T-cell (primary cell): ENCODE results near the gene DCTD. TPM values are rescaled to one million over a fixed set of nuclear protein-coding genes. Genes with fewer than 3 reads are reported as not detected.

ENCODE experiments used
- ATAC-seq, 4 experiments: fragments of 200-7000 bp in 3 of 4; fragments of 150-1000 bp in 1 of 4; cut with Tn5 transposase; replicated peaks in 1 of 4; 1 replicate in 3 of 4; 2 replicates in 1 of 4; pipeline ENCODE4 v1.10.0; 2021; ENCODE audit warnings: moderate library complexity in 3 of 4, mild to moderate bottlenecking in 2 of 4, moderate number of reproducible peaks in 1 of 4
- CTCF ChIA-PET, 2 donors: fragments of 300-600 bp; sonication (Branson Sonifier 250); formaldehyde crosslinking; loops; one replicate each; lab custom pipeline; 2022; ENCODE audit warnings: antibody characterized with exemption in 2 of 2; lab: Charles Lee
- POLR2A ChIA-PET, 2 donors: fragments of 300-600 bp; sonication (Branson Sonifier 250); formaldehyde crosslinking; loops; one replicate each; lab custom pipeline; 2022; ENCODE audit warnings: antibody characterized with exemption in 2 of 2; lab: Charles Lee
- DNase-seq, 35 experiments: peaks; one replicate each; pipeline versions ENCODE4 v3.0.0 to v3.0.0-alpha.2; 2013 to 2023
- H3K27ac ChIP-seq: one replicate; pipeline ENCODE4 v1.5.1; 2013; ENCODE audit warnings: low read length
- H3K27me3 ChIP-seq, 2 experiments: replicated peaks in 1 of 2; 1 replicate in 1 of 2; 2 replicates in 1 of 2; pipeline versions ENCODE4 v1.6.1 to v1.7.0; 2013; ENCODE audit warnings: low read length in 1 of 2, mixed read lengths in 1 of 2; ENCODE audit not compliant: control insufficient read depth in 2 of 2, insufficient read depth in 2 of 2; ENCODE audit errors: extremely low read depth in 1 of 2
- H3K36me3 ChIP-seq, 2 donors: 1 replicate in 1 of 2; 2 replicates in 1 of 2; pipeline versions ENCODE4 v1.6.1 to v1.7.0; 2013; ENCODE audit warnings: low read length in 1 of 2; ENCODE audit not compliant: control insufficient read depth in 2 of 2, insufficient read depth in 1 of 2; ENCODE audit errors: extremely low read depth in 1 of 2
- H3K4me1 ChIP-seq, 2 experiments: 1 replicate in 1 of 2; 2 replicates in 1 of 2; pipeline versions ENCODE4 v1.6.1 to v1.7.0; 2013; ENCODE audit warnings: low read length in 2 of 2, mixed read lengths in 1 of 2; ENCODE audit not compliant: insufficient read depth in 2 of 2, control insufficient read depth in 1 of 2; ENCODE audit errors: extremely low read depth in 1 of 2
- H3K4me3 ChIP-seq, 2 donors: 1 replicate in 1 of 2; 2 replicates in 1 of 2; pipeline versions ENCODE4 v1.5.1 to v1.7.0; 2013; ENCODE audit warnings: mild to moderate bottlenecking in 2 of 2, low read length in 1 of 2, moderate library complexity in 1 of 2; ENCODE audit not compliant: control insufficient read depth in 1 of 2; ENCODE audit errors: extremely low read depth in 1 of 2
- H3K9me3 ChIP-seq: 2 replicates; pipeline ENCODE4 v1.7.0; 2013
- H3K27ac Mint-ChIP-seq, 2 donors: one replicate each; pipeline ENCODE4 v1.8.0; 2020 to 2021; ENCODE audit warnings: mild to moderate bottlenecking in 2 of 2, mixed read lengths in 2 of 2
- H3K27me3 Mint-ChIP-seq, 2 donors: one replicate each; pipeline ENCODE4 v1.8.0; 2021 to 2022; ENCODE audit warnings: mixed read lengths in 2 of 2
- H3K36me3 Mint-ChIP-seq: one replicate; pipeline ENCODE4 v1.8.0; 2021; ENCODE audit warnings: mixed read lengths
- H3K4me1 Mint-ChIP-seq, 3 donors: one replicate each; pipeline ENCODE4 v1.8.0; 2020 to 2022; ENCODE audit warnings: mixed read lengths in 3 of 3, mild to moderate bottlenecking in 1 of 3
- H3K4me3 Mint-ChIP-seq, 3 donors: one replicate each; pipeline ENCODE4 v1.8.0; 2020 to 2022; ENCODE audit warnings: mild to moderate bottlenecking in 3 of 3, mixed read lengths in 3 of 3, moderate library complexity in 3 of 3
- H3K9me3 Mint-ChIP-seq, 3 donors: one replicate each; pipeline ENCODE4 v1.8.0; 2020 to 2022; ENCODE audit warnings: mixed read lengths in 3 of 3
- WGBS: methylation state at CpG from one replicate; pipeline ENCODE4 v1.1.5; 2013; ENCODE audit warnings: missing lambda C conversion rate; ENCODE audit not compliant: insufficient coverage; 5-methylcytosine and 5-hydroxymethylcytosine counted together
- total RNA-seq, 35 experiments: library from RNA in 6 of 35; stranded (reverse) in 6 of 35; fragments of 120-200 nt in 1 of 35; gene quantifications; one replicate each; pipeline versions ENCODE4 v1.2.1 to v1.2.4 and lab custom pipeline; 2013 to 2026

Gene DCTD
- total RNA-seq, 5 donors from 2014 or later (not counting 1 experiment from before 2014, with no cell fraction given), result 55.3 to 78.7 (median 68.8) TPM

DNA sequence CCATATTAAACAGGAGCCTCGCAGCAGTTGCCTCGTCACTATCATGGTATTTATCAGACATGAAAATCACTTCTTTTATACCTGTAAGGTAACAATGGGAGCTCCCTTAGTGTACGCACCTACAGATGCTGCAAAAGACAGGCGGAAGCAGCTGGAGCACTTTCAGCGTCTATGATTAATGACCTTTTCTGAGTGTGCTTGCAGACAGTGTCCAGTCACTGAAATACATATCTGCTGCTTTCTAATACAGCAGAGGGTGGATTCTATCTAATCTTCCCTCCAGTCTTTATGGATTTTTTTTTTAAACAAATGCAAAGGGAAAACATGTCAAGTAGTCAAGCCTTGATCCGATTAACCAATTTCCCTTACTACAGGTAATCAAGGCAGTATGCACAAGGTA is 24.1 kb downstream of the DCTD start:
- no peak overlapping the region for H3K27ac Mint-ChIP-seq
- H3K27me3 Mint-ChIP-seq, result no peaks in the 10 kb centered on the region
- H3K36me3 ChIP-seq, result peaks cover 7 to 82% of the 10 kb centered on the region in 2 donors
- no peak overlapping the region for H3K27ac ChIP-seq
- H3K9me3 Mint-ChIP-seq, result no peaks in the 10 kb centered on the region
- no peak overlapping the region for H3K4me3 ChIP-seq
- POLR2A ChIA-PET, result no interaction called here
- H3K4me1 Mint-ChIP-seq, result no peaks in the 10 kb centered on the region
- peaks cover 82% of the 10 kb centered on the region for H3K36me3 Mint-ChIP-seq
- WGBS, result 100% methylated on average over 3 of the region's 6 CpGs
- H3K9me3 ChIP-seq, result no peaks in the 10 kb centered on the region
- no peak for DNase-seq
- H3K27me3 ChIP-seq, result no peaks in the 10 kb centered on the region
- H3K4me1 ChIP-seq, result no peaks in the 10 kb centered on the region
- no peak for ATAC-seq
- CTCF ChIA-PET, result no interaction called here
- no peak overlapping the region for H3K4me3 Mint-ChIP-seq

DNA sequence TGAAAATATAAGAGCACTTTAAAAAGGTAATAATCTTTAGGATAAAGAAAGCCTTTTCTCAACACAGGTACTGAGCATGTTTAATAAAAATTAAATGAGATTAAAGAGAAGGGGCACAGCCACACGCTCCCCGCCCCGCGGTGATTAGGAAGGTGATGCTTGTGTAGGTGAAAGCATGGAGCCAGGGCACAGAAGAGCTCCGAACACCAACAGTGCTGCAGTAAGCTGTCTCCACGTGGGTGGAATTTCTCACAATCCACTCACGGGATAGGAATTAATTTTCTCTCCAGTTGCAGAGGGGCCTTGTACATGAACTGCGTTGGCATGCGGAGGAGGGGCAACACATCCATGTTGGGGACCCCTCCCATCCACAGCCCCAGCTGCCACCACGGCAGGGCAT is 27.0 kb downstream of the DCTD start:
- Mint-ChIP-seq H3K36me3 (peaks cover 86% of the 10 kb centered on the region), H3K27me3 (no peaks in the 10 kb centered on the region), H3K4me1 (no peaks in the 10 kb centered on the region), H3K4me3 (no peak overlapping the region), H3K27ac (no peak overlapping the region), H3K9me3 (peaks cover 3 to 12% (median 7%) of the 10 kb centered on the region in 3 donors)
- Histone ChIP-seq H3K27ac (no peak overlapping the region), H3K4me3 (no peak overlapping the region), H3K4me1 (no peaks in the 10 kb centered on the region), H3K27me3 (no peaks in the 10 kb centered on the region), H3K9me3 (no peaks in the 10 kb centered on the region), H3K36me3 (peaks cover 4 to 84% of the 10 kb centered on the region in 2 donors)
- DNase-seq, result no peak
- ChIA-PET CTCF (no interaction called here), POLR2A (no interaction called here)
- 95% methylated on average over 8 of the region's 10 CpGs for WGBS
- ATAC-seq, result no peak

- ChIA-PET POLR2A (no interaction called here), CTCF (no interaction called here)
- Histone ChIP-seq H3K9me3 (peaks cover 3% of the 10 kb centered on the region), H3K27me3 (no peaks in the 10 kb centered on the region), H3K4me3 (no peak overlapping the region), H3K4me1 (no peaks in the 10 kb centered on the region), H3K36me3 (peaks cover 4 to 78% of the 10 kb centered on the region in 2 donors), H3K27ac (no peak overlapping the region)
- ATAC-seq, result no peak
- DNase-seq, result no peak
- 100% methylated on average over 2 of the region's 4 CpGs for WGBS
- Mint-ChIP-seq H3K4me3 (no peak overlapping the region), H3K36me3 (peaks cover 87% of the 10 kb centered on the region), H3K27me3 (no peaks in the 10 kb centered on the region), H3K9me3 (peaks cover 3 to 17% (median 11%) of the 10 kb centered on the region in 3 donors), H3K4me1 (no peaks in the 10 kb centered on the region), H3K27ac (no peak overlapping the region)
Observed at GRCh38 chr4:182888891-182889290, 28.3 kb downstream of the DCTD start.

DNA sequence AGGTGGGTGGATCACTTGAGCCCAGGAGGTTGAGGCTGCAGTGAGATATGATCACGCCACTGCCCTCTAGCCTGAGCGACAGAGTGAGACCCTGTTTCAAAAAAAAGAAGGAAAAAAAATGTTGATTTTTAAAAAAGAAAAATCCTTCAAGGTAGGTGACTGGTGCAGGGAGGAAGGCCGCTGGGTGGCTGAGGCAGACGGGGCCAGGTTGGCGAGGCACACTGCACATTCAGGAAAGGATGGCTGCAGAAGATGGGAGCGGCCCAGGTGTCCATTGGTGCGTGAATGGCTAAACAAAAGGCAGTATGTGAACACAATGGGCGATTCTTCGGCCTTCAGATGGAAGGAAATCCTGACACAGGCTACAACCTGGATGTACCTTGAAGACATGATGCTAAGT is 30.4 kb downstream of the DCTD start:
- H3K9me3 Mint-ChIP-seq, result peaks cover 3 to 17% (median 11%) of the 10 kb centered on the region in 3 donors
- ChIA-PET CTCF (no interaction called here), POLR2A (no interaction called here)
- ATAC-seq, result no peak
- no peaks in the 10 kb centered on the region for H3K4me1 Mint-ChIP-seq
- H3K36me3 Mint-ChIP-seq, result peaks cover 92% of the 10 kb centered on the region
- Histone ChIP-seq H3K36me3 (peaks cover 4 to 65% of the 10 kb centered on the region in 2 donors), H3K4me3 (no peak overlapping the region), H3K27me3 (no peaks in the 10 kb centered on the region), H3K4me1 (no peaks in the 10 kb centered on the region), H3K27ac (no peak overlapping the region), H3K9me3 (peaks cover 3% of the 10 kb centered on the region)
- WGBS, result 99% methylated on average over 8 of the region's 9 CpGs
- no peak overlapping the region for H3K27ac Mint-ChIP-seq
- no peak overlapping the region for H3K4me3 Mint-ChIP-seq
- no peaks in the 10 kb centered on the region for H3K27me3 Mint-ChIP-seq
- DNase-seq, result no peak

DNA sequence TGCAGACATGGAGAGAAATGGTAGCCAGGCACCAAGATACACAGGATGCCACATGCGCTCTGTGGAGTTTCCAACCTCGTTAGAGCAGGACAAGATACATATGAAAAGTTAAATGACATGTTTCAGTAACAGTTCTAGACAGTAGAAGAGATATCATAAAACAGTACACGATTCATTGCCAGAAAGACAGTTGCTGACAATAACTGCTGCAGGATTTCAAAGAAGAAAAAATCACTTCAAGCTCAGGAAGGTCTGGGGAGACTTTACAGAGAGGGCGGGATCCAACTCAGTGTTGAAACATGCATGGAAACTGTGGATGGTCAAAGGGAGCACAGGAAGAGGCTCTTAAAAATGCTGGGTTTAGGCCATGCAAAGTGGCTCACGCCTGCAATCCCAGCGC is 31.0 kb downstream of the DCTD start:
- no peak for ATAC-seq
- H3K4me3 ChIP-seq, result no peak overlapping the region
- H3K27ac Mint-ChIP-seq, result no peak overlapping the region
- peaks cover 91% of the 10 kb centered on the region for H3K36me3 Mint-ChIP-seq
- ChIA-PET CTCF (no interaction called here), POLR2A (no interaction called here)
- WGBS, result 100% methylated on average over 6 of the region's 6 CpGs
- peaks cover 3 to 17% (median 11%) of the 10 kb centered on the region in 3 donors for H3K9me3 Mint-ChIP-seq
- H3K4me1 ChIP-seq, result no peaks in the 10 kb centered on the region
- no peaks in the 10 kb centered on the region for H3K27me3 Mint-ChIP-seq
- peaks cover 5 to 60% of the 10 kb centered on the region in 2 donors for H3K36me3 ChIP-seq
- H3K27ac ChIP-seq, result no peak overlapping the region
- DNase-seq, result no peak
- peaks cover 3% of the 10 kb centered on the region for H3K9me3 ChIP-seq
- no peaks in the 10 kb centered on the region for H3K27me3 ChIP-seq
- no peaks in the 10 kb centered on the region for H3K4me1 Mint-ChIP-seq
- no peak overlapping the region for H3K4me3 Mint-ChIP-seq

DNA sequence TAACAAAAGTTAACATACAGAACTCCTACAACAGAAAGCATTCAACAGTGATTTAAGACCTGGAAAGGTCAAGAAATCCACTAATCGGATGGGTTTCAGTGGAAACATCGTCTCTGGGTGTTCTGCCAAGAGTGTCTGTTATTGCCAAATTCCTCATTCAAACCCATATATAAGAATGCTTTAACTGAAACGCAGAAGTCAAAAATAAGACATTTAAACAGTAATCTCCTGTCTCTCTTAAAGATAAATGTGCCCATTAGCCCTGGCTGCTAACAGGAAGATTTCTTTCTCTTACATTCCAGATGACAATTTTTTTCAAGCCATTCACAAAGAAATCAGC is 31.5 kb downstream of the DCTD start:
- Histone ChIP-seq H3K9me3 (peaks cover 3% of the 10 kb centered on the region), H3K4me3 (no peak overlapping the region), H3K27me3 (no peaks in the 10 kb centered on the region), H3K36me3 (peaks cover 7 to 55% of the 10 kb centered on the region in 2 donors), H3K4me1 (no peaks in the 10 kb centered on the region), H3K27ac (no peak overlapping the region)
- POLR2A ChIA-PET, result no interaction called here
- CTCF ChIA-PET, result no interaction called here
- no peak for DNase-seq
- Mint-ChIP-seq H3K36me3 (peaks cover 91% of the 10 kb centered on the region), H3K4me3 (no peak overlapping the region), H3K4me1 (no peaks in the 10 kb centered on the region), H3K27me3 (no peaks in the 10 kb centered on the region), H3K27ac (no peak overlapping the region), H3K9me3 (peaks cover 3 to 17% (median 11%) of the 10 kb centered on the region in 3 donors)
- 100% methylated on average over 1 of the region's 3 CpGs for WGBS
- no peak for ATAC-seq
